ENCODE results near the gene PTPRS.
"Not testable (repeated sequence)": the region's sequence is repeated elsewhere in the genome, so short reads cannot be mapped to it uniquely, and the experiment has no call there.

Gene PTPRS

GRCh38 chr19:5340637-5341447, at the start of gene PTPRS:
PTPRS (minus strand) TSS chr19:5340812; CDS start chr19:5286140, 54,672 bp downstream.
- DNase-seq = peak; percentile 81

- DNase-seq = no peak
Measured at GRCh38 chr19:5389353-5389752, 48.7 kb upstream of the PTPRS start.

GRCh38 chr19:5387472-5387871, 46.9 kb upstream of the PTPRS start:
- no peak for DNase-seq

DNA sequence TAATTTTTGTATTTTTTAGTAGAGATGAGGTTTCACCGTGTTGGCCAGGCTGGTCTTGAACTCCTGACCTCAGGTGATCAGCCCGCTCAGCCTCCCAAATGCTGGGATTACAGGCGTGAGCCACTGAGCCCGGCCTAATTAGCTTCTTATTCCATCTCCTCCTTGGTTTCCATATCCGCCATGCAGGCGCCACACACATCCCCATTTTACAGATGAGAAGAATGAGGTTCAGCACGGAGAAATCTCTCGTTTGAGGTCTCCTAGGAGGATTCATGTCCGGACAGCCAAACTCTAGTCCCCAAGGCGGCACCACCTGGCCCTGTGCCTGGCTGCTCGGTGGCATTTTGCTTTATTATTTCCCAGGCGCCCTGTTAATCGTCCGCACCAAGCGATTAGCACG, 46.2 kb upstream of the PTPRS start:
- DNase-seq = no peak

DNA sequence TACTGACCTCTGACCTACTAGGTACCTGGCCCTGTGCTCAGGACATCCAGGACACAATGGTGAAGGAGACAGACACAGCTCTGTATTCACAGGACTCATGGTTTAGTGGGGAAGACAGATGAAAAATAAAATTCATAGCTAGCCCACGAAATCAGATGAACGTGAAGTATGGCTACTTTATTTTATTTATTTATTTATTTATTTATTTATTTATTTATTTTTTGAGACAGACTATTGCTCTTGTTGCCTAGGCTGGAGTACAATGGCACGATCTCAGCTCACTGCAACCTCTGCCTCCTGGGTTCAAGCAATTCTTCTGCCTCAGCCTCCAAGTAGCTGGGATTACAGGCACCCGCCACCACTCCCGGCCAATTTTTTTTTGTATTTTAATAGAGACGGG, 40.6 kb upstream of the PTPRS start:
- not testable (repeated sequence) for DNase-seq

DNA sequence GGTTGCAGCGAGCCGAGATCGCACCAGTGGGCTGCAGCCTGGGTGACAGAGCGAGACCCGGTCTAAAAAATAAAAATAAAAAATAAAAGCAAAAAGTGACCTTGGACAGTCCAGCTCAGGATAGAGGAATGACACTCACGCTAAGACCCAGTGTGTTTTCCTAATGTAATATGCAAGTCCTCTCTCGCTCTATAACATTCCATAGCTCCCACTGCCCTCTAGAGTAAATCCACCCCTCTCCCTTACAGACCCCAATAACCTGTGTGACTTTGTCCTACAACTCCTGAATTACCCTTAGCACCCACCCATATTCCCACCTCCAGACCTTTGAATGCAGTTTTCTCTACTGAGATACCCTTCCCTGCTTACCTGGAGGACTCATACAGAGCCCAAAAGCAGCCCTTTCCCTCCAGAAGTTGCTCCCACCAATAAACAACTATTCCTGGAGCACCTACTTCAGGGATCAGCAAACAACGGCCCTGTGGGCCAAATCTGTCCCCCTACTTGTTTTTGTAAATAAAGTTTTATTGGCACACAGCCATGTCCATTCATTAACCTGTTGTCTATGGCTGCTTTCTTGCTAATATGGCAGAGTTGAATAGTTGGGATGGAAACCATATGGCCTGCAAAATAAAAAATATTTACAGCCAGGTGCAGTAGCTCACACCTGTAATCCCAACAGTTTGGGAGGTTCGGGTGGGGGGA, 39.8 kb upstream of the PTPRS start:
- no peak for DNase-seq

DNA sequence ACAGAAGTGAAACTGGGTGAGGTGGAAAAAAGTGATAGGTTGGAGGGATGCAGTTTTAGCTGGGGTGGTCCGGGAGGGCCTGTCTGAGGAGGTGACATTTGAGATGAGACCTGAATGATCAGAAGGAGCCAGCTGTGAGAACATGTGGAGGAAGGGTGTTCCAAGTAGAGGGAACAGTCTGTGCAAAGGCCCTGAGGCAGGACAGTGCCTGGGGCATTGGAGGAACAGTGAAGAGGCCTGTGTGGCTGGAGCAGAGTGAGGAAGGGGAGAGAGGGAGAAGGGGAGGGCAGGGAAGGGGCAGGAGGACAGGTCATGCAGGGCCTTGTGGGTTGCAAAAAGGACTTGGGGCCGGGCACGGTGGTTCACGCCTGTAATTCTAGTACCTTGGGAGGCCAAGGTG, 36.3 kb upstream of the PTPRS start:
- no peak for DNase-seq

DNA sequence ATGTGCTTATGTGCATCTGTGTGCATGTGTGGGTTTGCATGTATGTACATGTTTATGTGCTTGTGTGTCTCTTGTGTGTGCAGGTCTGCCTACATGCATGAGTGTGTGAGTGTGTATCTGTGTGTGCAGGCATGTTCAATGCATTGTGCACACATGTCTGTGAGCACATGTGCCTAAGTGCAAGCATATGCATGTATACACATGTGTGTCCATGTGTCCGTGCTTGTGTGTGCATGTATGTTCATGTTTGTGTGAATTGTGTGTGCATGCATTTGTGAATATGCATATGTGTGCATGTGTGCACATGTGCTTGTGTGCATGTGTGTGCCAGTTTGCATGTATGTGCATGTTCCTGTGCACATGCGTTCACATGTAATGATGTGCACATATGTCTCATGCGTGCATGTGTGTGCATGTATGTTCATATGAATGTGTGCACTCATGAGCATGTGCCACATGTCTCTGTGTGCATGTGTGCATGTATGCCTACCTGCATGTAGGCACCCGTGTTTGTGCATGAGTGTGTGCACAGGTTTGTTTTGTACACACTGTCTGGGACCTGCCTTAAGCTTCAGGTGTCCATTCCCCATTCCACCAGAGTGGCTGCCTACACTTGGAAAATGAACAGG, 32.1 kb upstream of the PTPRS start:
- no peak for DNase-seq

GRCh38 chr19:5369962-5370367, 29.4 kb upstream of the PTPRS start:
- DNase-seq = peak; percentile 21

DNA sequence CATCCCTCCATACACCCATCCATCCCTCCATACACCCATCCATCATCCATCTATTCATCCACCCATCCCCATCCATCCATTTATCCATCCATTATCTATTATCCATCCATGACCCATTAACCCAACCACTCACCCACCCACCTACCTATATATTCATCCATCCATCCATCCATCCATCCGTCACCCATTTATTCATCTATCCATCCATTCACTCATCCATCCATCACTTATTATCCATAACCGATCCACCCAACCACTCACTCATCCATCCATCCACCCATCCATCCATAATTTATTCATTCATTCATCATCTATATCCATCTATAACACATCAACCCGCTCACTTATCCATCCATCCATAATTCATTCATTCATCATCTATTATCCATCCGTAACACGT, 28.7 kb upstream of the PTPRS start:
- DNase-seq = no peak

- no peak for DNase-seq
Measured at GRCh38 chr19:5367530-5368133, 27.0 kb upstream of the PTPRS start.

GRCh38 chr19:5365905-5366304, 25.3 kb upstream of the PTPRS start:
- DNase-seq = no peak

DNA sequence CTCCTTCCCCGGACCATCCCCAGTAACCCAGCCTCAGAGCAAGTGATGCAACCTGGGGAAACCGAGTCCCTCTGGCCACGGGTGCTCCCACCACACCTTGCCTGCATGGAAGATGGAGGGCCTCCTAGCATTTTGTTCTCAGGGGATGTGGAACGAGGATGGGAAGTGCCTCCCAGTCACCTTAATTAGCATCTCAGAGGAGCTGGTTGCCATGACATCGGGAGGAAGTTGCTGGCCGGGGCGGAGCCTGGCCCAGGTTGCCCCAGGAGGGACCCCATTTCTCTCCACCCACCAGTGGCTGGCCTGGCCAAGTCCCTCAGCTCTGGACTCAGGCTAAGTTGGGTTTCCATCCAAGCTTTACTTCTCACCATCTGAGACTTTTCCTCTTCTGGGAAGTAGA, 24.1 kb upstream of the PTPRS start:
- no peak for DNase-seq

- DNase-seq = not testable (repeated sequence)
Measured at GRCh38 chr19:5361839-5362238, 21.2 kb upstream of the PTPRS start.

- no peak for DNase-seq
Measured at GRCh38 chr19:5361407-5361806, 20.8 kb upstream of the PTPRS start.

- DNase-seq = no peak
Measured at GRCh38 chr19:5360003-5360780, 19.6 kb upstream of the PTPRS start.

DNA sequence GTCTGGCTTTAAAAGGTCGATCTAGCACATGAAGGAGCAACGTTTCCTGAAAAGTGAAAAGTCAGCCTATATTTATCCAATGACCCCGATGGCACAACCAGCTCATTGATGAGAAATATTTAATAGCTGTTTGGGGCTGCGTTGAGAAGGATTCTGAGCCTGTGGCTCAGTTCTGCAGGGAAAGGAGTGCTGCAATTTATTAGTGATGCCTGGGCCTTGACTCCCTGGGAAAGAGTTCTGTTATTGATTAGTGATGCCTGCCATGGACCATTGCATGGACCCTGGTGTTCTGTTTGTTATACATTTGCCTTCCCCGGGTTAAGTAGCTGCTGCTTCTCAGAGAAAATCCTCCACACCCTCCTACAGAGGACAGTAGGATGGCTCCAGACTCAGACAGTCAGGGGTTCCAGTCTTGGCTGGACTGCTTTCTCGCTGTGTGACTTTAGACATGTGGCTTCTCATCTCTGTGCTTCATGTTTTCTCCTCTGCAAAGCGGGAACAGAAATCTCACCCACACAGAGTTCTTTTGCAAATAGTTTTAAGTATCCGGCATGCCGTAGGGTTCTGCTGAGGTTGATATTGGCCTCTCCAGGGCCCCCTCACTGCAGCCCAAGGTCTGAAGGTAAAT, 17.7 kb upstream of the PTPRS start:
- no peak for DNase-seq

DNA sequence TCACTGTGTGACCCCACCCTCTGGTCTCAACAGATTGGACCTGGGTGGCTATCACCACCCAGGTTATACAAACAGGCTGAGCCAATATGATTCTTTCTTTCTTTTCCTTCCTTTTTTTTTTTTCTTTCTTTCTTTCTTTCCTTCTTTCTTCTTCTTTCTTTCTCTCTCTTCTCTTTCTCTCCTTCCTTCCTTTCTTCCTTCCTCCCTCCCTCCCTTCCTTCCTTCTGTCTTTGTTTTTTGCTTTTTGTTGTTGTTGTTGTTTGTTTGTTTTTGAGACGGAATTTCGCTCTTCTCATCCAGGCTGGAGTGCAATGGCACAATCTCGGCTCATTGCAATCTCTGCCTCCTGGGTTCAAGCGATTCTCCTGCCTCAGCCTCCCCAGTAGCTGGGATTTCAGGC, 17.0 kb upstream of the PTPRS start:
- no peak for DNase-seq

DNA sequence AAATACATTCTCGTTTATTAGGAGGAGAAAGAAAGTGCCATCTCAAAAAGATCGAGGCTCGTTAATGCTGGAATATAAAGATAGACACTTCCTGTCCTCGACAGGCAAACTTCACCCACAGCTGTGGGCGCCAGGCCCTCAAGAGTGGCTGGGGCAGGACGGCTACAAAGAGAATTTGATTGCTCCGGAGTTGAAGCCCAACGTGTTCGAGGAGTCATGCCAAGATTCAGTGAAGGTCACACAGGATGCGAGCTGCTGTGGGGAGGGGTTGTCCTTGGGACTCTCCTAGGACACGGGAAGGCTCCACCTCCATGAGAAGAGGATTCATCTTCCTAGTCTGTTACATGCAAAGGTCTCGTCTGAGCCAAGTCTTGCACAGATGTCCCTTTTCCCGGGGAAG, 16.3 kb upstream of the PTPRS start:
- DNase-seq = no peak

- DNase-seq = no peak
Measured at GRCh38 chr19:5356428-5356827, 15.8 kb upstream of the PTPRS start.

GRCh38 chr19:5355693-5356092, 15.1 kb upstream of the PTPRS start:
- DNase-seq = no peak

- no peak for DNase-seq
Measured at GRCh38 chr19:5355076-5355475, 14.5 kb upstream of the PTPRS start.

All from NCI-H1105 treated with DMSO at 0.1 percent for 48 hours (cell line).